HG03039 (cell line): ENCODE data around the gene GLB1L.

Experiments used
- ATAC-seq: cut with Tn5 transposase; IDR thresholded peaks from one replicate; pipeline ENCODE4 v1.9.1; 2021; ENCODE audit warnings: mild to moderate bottlenecking, moderate library complexity; ENCODE audit not compliant: unreplicated experiment

GLB1L gene

DNA sequence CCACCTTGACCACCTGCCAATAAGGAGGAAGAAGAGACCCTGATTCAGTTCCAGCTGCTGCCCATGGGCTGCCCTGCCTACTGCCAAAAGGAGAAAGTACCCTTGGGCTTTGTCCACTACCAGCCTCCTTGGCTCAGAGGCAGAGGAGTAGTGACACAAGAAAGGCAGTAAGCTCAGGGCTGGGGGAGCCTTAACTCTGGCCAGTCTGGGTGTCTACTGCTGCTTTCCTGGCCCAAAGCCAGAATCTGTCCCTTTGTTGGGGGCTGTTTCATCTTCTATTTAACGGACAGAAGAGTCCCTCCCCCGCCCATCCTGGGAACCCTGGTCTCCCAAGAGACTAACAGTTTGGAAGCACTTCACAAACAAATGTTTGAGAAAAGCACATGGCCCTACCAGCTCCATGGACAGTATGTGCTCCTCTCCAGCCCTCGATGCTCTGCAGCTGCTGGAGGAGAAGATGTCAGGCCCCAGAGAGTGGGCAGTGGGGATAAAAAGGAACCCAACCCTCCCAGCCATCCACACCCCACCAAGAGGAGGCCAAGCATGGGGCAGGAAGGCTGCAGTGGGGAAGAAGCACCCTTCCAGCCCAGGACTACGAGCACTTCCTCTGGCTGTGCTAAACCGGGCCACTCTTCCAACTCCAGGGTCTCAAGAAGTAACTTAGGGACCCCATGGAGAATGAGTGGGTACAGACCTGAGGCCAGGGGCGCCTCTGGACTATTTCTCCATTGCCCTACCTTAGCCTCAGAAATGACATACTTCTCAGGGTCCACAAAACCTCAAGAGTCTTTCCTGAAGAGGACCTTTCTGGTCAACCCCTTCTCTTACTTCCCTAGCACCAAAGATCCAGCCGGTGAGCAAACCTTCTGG is 17.0 kb downstream of the GLB1L start:
- ATAC-seq, result no peak

GRCh38 chr2:219225350-219225749 is 19.9 kb downstream of the GLB1L start:
- ATAC-seq, result no peak

- no peak for ATAC-seq
These were observed 21.2 kb downstream of the GLB1L start for GRCh38 chr2:219223831-219224610.

GRCh38 chr2:219221957-219222518 is 23.2 kb downstream of the GLB1L start:
- no peak for ATAC-seq

- no peak for ATAC-seq
These were observed 24.4 kb downstream of the GLB1L start for GRCh38 chr2:219220652-219221402.

- ATAC-seq, result no peak
These were observed 25.3 kb downstream of the GLB1L start for GRCh38 chr2:219219784-219220532.

DNA sequence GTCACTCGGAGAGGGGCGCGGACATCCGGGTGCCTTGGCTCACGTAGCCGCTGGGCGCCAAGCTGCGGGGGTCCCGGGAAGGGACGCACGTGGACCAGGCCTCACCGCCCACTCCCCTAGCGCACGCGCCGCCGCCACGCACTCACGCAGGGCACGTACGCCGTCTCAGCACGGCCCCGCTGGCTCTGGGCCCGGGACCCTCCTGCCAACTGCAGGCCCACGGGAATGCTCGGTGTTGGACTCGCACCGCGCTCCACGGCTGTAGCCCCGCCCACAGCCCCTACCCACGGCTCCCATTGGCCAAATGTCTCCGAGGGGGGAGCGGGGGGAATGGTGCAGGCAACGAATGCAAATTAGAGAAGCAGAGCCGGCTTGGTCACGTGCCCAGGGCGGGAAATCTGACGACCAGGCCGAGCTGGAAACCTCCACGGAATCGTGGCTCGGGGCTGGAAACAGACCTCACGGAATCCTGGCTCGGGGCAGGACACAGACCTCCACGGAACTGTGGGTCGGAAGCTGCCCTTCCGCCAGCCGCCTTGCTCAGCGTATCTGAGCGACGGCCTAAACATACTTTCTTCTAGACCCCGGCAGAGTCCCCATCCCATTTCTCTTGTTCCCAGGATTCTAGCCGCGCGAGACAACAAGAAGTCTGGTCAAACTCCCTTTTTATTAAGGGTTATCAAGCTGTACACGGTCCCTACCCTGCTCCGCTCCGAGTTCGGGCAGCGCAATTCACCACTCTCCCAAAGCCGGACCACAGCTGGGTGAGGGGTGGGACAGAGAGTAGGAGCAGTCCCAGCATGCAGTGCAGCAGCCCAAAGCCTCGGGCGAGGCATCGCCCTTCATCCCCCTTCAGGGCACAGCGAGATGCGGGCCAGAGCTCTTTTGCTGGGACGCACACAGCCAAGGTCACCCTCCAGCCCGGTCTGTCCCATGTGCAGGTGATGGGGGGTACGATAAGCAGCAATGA is 26.2 kb downstream of the GLB1L start, which contains the start of gene ABCB6:
TSS of gene ABCB6 (minus strand) at position 227 of the 970 bp plus-strand sequence. CDS start 285 bp downstream, outside the sequence.
- ATAC-seq, result peak; percentile 65

DNA sequence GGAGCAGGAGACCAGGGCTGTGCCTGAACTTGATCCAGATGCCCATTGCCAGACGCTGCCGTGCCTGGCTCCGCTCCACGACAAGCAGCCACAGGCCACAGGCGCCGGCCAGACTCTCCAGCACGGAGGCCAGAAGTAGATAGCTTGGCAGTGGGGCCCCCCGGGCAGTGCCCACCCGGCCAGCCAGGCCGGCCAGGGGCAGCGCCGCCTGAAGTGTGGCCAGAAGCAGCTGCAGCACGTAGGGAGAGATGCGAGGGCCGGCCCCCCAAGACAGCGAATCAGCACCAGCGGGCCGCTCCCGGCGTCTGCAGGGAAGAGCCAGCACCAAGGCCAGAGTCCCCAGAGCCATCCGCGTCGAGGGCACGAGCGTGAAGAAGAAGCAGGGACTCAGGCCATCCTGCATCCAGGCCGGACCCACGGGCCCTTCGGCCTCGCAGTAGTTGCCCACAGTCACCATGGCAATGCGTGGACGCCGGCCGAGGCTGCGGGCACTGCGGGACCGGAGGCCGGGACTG is 27.0 kb downstream of the GLB1L start:
- peak; percentile 11 for ATAC-seq

DNA sequence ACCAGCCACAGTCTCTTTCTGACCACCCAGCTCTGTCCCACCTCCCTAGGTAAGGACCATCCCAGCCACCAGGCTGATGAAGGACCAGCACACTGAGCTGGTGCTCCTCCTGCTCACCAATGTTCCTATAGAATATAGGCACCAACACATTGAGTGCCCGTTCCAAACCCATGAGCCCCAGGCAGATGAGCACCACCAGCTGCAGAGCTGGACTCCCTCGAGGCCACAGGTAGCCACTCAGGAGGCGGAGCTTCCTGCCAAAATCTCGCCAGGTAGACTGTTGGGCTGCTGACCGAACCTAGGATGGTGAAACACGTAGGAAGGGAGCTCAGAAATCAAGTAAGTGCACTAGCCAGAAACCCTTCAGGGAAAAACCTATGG is 28.7 kb downstream of the GLB1L start:
- no peak for ATAC-seq

DNA sequence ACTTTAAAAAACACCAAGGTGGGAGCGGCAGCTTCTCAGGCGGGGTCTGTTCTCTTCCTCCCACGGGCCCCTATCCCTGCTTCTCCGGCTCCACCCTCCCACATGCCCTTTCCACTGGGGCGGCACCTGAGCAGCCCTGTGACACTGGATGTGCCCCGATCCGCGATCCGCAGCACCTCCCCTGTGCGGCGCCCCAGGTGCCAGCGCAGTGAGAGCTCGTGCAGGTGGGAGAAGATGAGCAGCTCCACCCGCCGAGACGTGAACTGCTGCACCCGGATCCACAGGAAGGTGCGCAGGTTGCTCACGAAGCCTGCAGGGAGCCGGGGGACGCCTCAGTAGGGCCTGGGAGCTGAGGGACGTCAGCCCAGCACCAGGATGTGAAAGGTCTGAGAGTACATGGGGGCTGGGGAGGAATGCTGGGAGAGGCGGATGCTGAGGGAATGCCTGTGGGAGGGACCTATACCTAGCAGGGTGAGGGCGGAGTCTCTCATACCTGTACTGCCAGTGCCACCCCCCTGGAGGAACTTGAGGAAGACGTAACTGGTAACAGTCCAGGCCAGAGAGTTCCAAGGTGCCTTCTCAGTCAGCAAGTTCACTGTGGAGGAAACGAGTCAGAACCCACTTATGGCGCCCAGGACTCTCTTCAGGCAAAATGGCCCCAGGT is 29.2 kb downstream of the GLB1L start:
- ATAC-seq, result no peak

DNA sequence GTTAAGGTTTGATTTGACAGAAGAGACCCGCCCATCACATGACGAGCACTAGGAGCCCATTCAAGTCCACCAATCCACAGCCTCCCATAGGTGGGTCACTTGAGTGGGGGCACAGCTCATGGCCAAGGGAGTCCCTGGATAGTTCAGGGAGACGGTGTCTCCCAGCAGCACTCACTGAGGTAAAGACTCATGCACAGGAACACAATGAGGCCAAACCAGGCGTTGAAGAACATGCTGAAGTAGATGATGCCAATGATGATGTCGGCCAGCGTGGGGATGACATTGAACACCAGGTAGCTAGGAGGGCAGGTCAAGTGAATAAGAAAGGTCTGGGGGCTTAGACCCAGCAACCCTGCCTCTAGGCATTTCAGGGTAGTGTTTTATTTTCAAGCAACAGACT is 30.5 kb downstream of the GLB1L start:
- ATAC-seq, result no peak

DNA sequence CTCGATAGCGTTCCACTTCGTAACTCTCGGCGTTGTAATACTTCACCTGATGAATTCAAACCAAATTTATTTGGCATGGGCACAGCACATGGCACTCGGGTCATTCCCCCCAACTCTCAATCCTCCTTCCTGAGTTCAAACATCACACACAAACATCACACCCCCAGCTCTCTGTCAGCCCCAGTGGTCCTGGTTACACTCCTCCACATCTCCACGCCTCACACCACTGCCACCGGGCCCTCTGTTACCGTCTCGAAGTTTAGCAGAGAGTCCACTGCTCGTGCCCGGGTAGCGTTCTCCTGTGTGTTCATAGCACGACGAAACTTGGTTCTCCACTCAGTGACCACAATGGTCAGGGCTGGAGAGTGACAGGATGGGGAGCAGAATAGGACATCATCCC is 31.1 kb downstream of the GLB1L start:
- no peak for ATAC-seq

GRCh38 chr2:219213486-219214071 is 31.7 kb downstream of the GLB1L start:
- ATAC-seq, result no peak

DNA sequence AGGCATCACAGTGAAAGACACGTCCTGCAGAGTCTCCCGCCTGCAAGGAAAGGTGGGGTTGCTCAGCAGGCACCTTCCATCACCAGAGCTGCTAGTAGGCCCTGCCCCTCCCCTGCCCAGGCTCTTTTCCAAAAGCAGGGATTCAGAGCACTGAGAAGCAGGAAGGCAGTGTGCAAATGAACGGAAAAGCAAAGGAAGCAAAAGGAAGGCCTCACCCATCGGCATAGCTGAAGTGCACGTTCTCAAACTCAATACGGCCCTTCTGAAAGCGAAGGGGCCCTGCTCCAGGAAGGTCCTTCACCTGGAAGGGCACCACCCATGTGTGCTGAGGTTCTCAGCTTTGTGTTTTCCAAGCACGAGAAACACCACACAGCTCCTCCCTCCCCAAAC is 32.2 kb downstream of the GLB1L start:
- no peak for ATAC-seq

DNA sequence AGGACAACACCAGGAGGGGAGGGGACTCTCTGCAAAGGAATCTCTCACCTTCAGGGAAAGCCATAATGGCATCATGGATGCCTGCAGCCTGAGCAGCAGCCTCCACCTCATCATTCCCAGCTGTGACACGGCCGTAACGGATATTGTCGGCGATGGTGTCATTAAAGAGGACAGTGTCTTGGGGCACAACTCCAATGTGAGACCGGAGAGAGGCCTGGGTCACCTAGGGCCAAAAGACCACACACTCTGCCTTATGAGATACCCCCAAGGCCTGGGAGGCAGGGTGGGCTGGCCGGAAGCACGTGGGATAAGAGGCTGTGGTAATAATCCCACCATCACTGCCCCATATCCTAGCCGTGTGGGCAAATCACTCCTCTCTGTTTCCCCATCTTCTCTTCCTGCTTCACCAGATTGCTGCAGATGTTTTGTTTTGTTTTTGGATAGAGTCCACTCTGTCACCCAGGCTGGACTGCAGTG is 34.3 kb downstream of the GLB1L start:
- ATAC-seq, result no peak

- no peak for ATAC-seq
These were observed 34.9 kb downstream of the GLB1L start for GRCh38 chr2:219210196-219210885.
